CD4-positive, alpha-beta T cell (primary cell): ENCODE measurements around the gene TTC28. TPM values are rescaled to one million over a fixed set of nuclear protein-coding genes. Genes with fewer than 3 reads are reported as not detected.

ENCODE experiments used
- ATAC-seq: fragments of 200-7000 bp; cut with Tn5 transposase; one replicate; pipeline ENCODE4 v1.10.0; 2022; ENCODE audit warnings: mild to moderate bottlenecking; ENCODE audit not compliant: poor library complexity
- CTCF ChIA-PET: fragments of 350-600 bp; sonication (Branson Sonifier 250); formaldehyde crosslinking; loops from one replicate; lab custom pipeline; 2021; ENCODE audit warnings: antibody characterized with exemption, inconsistent platforms; lab: Charles Lee
- POLR2A ChIA-PET: fragments of 350-600 bp; sonication (Branson Sonifier 250); formaldehyde crosslinking; loops from one replicate; lab custom pipeline; 2021; ENCODE audit warnings: antibody characterized with exemption, inconsistent platforms; lab: Charles Lee
- DNase-seq, 14 experiments: peaks; one replicate each; pipeline ENCODE4 v3.0.0-alpha.2; 2013 to 2020; ENCODE audit warnings: mixed read lengths in 2 of 14
- H3K27ac ChIP-seq, 2 donors: one replicate each; pipeline versions ENCODE4 v1.5.1 to v1.7.0; 2013; ENCODE audit warnings: low read length in 2 of 2, low read depth in 1 of 2, mild to moderate bottlenecking in 1 of 2
- H3K27me3 ChIP-seq, 2 experiments: 1 replicate in 1 of 2; 2 replicates in 1 of 2; pipeline versions ENCODE4 v1.6.1 to v1.7.0; 2013; ENCODE audit warnings: low read length in 2 of 2, control low read depth in 1 of 2, mild to moderate bottlenecking in 1 of 2, moderate library complexity in 1 of 2; ENCODE audit not compliant: insufficient read depth in 2 of 2, control insufficient read depth in 1 of 2
- H3K36me3 ChIP-seq: one replicate; pipeline ENCODE4 v1.6.1; 2013; ENCODE audit warnings: low read length, control low read depth; ENCODE audit not compliant: insufficient read depth
- H3K4me1 ChIP-seq: one replicate; pipeline ENCODE4 v1.6.1; 2013; ENCODE audit warnings: low read length, control low read depth; ENCODE audit not compliant: insufficient read depth
- H3K4me3 ChIP-seq: one replicate; pipeline ENCODE4 v1.5.1; 2013; ENCODE audit warnings: mild to moderate bottlenecking, low read length, moderate library complexity
- H3K9me3 ChIP-seq, 2 experiments: 1 replicate in 1 of 2; 2 replicates in 1 of 2; pipeline versions ENCODE4 v1.6.1 to v1.7.0; 2013; ENCODE audit warnings: low read length in 2 of 2, mild to moderate bottlenecking in 2 of 2, control low read depth in 1 of 2, moderate library complexity in 1 of 2; ENCODE audit not compliant: control insufficient read depth in 1 of 2, insufficient read depth in 1 of 2
- H3K27ac Mint-ChIP-seq: one replicate; pipeline ENCODE4 v1.8.0; 2020; ENCODE audit warnings: mixed read lengths
- H3K27me3 Mint-ChIP-seq: one replicate; pipeline ENCODE4 v1.8.0; 2021; ENCODE audit warnings: mixed read lengths
- H3K36me3 Mint-ChIP-seq: one replicate; pipeline ENCODE4 v1.8.0; 2021; ENCODE audit warnings: low read depth, mixed read lengths
- H3K4me1 Mint-ChIP-seq: one replicate; pipeline ENCODE4 v1.8.0; 2021; ENCODE audit warnings: low read depth, mixed read lengths
- H3K4me3 Mint-ChIP-seq: one replicate; pipeline ENCODE4 v1.8.0; 2020; ENCODE audit warnings: mild to moderate bottlenecking, mixed read lengths
- H3K9me3 Mint-ChIP-seq: one replicate; pipeline ENCODE4 v1.8.0; 2020; ENCODE audit warnings: mixed read lengths
- CTCF ChIP-seq: fragments of 200-600 bp; IDR thresholded peaks from one replicate; pipeline ENCODE4 v1.8.0; 2022; ENCODE audit warnings: antibody characterized with exemption, mild to moderate bottlenecking
- intact Hi-C, 2 experiments: fragments of 100-400 bp; cut with DNase I in 1 of 2; cut with micrococcal nuclease in 1 of 2; formaldehyde crosslinking; loops; one replicate each; pipeline versions ENCODE4 v1.15.1 to v1.9.0; 2023 to 2025; cut with DNase I, micrococcal nuclease
- total RNA-seq, 174 experiments: library from RNA in 2 of 174; stranded (reverse) in 2 of 174; gene quantifications; one replicate each; pipeline ENCODE4 v1.2.3 and lab custom pipeline; 2021 to 2026

Gene TTC28
- total RNA-seq, 2 experiments from 2014 or later = 4.6 to 5.7 TPM

DNA sequence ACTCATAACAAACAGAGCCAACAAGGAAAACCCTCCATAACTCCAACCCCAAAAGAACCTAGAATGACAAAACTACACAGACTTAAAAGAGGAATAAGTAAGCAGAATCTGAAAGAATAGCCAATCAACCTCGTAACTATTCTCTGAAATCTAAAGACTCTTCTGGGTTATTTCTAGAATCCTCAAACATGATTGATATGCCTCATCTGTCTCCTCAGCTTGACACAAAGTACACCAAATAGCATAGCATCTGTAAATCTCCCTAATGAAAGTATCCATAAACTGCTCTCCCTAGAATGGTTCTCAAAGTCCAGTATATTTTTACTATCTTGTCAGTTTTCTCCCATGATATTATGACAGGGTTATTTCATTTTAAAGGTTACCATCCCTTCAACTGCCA lies 195.0 kb downstream of the TTC28 start:
- no peak overlapping the region for H3K4me3 ChIP-seq
- ChIA-PET POLR2A (no interaction called here), CTCF (no interaction called here)
- H3K27ac Mint-ChIP-seq = no peak overlapping the region
- ATAC-seq (no peak), DNase-seq (no peak)
- H3K27ac ChIP-seq = no peak overlapping the region
- H3K9me3 Mint-ChIP-seq = no peaks in the 10 kb centered on the region
- no peaks in the 10 kb centered on the region for H3K36me3 Mint-ChIP-seq
- peaks cover 13% of the 10 kb centered on the region for H3K27me3 Mint-ChIP-seq
- no peaks in the 10 kb centered on the region for H3K9me3 ChIP-seq
- H3K4me1 Mint-ChIP-seq = no peaks in the 10 kb centered on the region
- no peak for TF ChIP-seq CTCF
- H3K27me3 ChIP-seq = peaks cover 0 to 12% of the 10 kb centered on the region in 2 experiments
- H3K4me1 ChIP-seq = no peaks in the 10 kb centered on the region
- intact Hi-C loops = no loop called here
- H3K36me3 ChIP-seq = no peaks in the 10 kb centered on the region
- H3K4me3 Mint-ChIP-seq = no peak overlapping the region

GRCh38 chr22:28481725-28482124 lies 197.9 kb downstream of the TTC28 start:
- H3K36me3 ChIP-seq = no peaks in the 10 kb centered on the region
- H3K9me3 ChIP-seq = no peaks in the 10 kb centered on the region
- CTCF ChIA-PET = interaction anchor here (0.9 kb wide), 1 partner anchor 11 kb away, joined by 3 read pairs; no protein-coding TSS in a partner anchor
- Mint-ChIP-seq H3K4me1 (no peaks in the 10 kb centered on the region), H3K27me3 (peaks cover 24% of the 10 kb centered on the region), H3K4me3 (no peak overlapping the region), H3K27ac (no peak overlapping the region), H3K9me3 (no peaks in the 10 kb centered on the region), H3K36me3 (no peaks in the 10 kb centered on the region)
- no peak overlapping the region for H3K4me3 ChIP-seq
- POLR2A ChIA-PET = no interaction called here
- ATAC-seq = no peak
- no peaks in the 10 kb centered on the region for H3K4me1 ChIP-seq
- intact Hi-C loops = no loop called here
- peaks cover 0 to 5% of the 10 kb centered on the region in 2 experiments for H3K27me3 ChIP-seq
- TF ChIP-seq CTCF = no peak
- no peak for DNase-seq
- H3K27ac ChIP-seq = no peak overlapping the region

DNA sequence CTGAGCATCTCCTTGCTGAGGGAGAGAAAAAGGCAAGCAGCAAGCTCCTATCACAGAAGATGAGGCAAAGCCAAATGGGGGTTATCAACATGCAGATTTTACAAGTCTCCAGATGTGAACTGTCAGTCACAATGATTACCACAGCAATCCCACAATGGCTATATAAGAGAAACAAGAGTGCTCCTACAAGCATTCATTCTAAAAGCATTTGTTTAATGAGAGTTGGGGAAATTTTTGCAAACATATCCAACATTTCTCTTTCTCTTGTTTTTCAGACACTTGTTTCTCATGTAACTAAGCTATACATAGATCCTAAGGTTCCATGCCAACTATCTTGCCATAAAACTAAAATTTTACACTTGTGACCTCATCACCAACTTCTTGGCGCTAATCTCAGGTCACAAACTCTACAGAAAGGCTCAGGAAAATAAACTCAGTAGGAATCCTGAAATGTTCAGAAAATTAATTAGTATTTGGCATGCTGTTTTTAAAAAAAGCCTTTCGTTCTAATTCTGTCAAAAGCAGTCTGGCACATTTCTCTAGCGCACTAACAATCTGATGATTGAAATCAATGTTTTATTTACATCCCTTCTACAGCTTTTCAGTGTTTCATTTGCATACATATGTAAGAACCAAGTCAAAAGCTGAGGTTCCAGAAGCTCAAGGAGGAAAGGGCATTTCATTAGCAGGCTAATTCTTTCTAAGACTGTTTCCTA lies 199.5 kb downstream of the TTC28 start:
- Mint-ChIP-seq H3K27me3 (peaks cover 24% of the 10 kb centered on the region), H3K36me3 (no peaks in the 10 kb centered on the region), H3K4me3 (no peak overlapping the region), H3K27ac (no peak overlapping the region), H3K9me3 (no peaks in the 10 kb centered on the region), H3K4me1 (no peaks in the 10 kb centered on the region)
- POLR2A ChIA-PET = no interaction called here
- ATAC-seq = no peak
- Histone ChIP-seq H3K9me3 (no peaks in the 10 kb centered on the region), H3K4me1 (no peaks in the 10 kb centered on the region), H3K4me3 (no peak overlapping the region), H3K27me3 (peaks cover 0 to 5% of the 10 kb centered on the region in 2 experiments), H3K36me3 (no peaks in the 10 kb centered on the region), H3K27ac (no peak overlapping the region)
- intact Hi-C loops = no loop called here
- no peak for TF ChIP-seq CTCF
- CTCF ChIA-PET = interaction anchor here (1.2 kb wide), 1 partner anchor 9 kb away, joined by 3 read pairs; no protein-coding TSS in a partner anchor
- DNase-seq = no peak
